NAMALWA (cell line): ENCODE measurements around the gene FERMT1.

Source experiments
- DNase-seq: peaks from one replicate; pipeline ENCODE4 v3.0.0-alpha.2; 2015; ENCODE audit warnings: low spot score

FERMT1 gene, protein sequence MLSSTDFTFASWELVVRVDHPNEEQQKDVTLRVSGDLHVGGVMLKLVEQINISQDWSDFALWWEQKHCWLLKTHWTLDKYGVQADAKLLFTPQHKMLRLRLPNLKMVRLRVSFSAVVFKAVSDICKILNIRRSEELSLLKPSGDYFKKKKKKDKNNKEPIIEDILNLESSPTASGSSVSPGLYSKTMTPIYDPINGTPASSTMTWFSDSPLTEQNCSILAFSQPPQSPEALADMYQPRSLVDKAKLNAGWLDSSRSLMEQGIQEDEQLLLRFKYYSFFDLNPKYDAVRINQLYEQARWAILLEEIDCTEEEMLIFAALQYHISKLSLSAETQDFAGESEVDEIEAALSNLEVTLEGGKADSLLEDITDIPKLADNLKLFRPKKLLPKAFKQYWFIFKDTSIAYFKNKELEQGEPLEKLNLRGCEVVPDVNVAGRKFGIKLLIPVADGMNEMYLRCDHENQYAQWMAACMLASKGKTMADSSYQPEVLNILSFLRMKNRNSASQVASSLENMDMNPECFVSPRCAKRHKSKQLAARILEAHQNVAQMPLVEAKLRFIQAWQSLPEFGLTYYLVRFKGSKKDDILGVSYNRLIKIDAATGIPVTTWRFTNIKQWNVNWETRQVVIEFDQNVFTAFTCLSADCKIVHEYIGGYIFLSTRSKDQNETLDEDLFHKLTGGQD

DNA sequence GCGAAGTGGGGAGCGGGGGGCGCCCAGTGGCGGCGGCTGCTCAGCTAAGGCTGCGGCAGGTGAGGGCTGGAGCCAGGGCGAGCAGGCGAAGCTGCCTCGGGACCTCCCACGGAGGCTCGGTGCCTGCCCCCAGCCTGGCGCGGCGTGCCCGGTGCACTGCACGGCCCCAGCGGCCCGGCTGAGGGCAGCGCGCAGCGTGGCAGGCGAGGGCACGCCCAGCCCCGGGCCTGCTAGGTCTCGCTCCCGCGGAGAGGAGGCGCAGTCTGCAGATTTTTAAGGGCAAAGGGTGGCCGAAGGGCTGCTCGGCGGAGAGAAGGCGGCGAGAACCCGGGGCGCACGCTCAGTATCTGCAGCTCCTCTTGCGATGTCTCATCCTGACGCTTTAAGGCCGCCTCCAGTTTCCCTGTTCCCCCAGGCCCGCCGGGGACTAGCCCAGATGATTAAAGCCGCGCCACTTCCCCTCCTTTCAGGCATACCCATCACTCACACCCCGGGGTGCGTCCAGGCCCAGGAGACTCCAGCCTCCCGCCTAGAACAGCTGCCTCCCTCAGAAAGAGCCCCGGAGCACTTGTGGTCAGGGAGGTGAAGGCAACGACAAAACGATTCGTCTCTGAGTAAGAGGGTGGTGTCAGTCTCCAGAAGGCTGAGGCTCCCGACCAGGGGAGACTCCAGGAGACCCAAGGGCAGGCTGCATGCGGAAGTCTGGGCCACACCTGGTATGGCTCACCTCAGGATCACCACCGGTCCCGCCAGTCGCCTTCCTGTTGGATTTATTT lies at the start of gene FERMT1:
TSS of gene FERMT1 (minus strand) at position 158 of the 776 bp plus-strand sequence. CDS start 3,476 bp downstream, outside the sequence.
- no peak for DNase-seq

DNA sequence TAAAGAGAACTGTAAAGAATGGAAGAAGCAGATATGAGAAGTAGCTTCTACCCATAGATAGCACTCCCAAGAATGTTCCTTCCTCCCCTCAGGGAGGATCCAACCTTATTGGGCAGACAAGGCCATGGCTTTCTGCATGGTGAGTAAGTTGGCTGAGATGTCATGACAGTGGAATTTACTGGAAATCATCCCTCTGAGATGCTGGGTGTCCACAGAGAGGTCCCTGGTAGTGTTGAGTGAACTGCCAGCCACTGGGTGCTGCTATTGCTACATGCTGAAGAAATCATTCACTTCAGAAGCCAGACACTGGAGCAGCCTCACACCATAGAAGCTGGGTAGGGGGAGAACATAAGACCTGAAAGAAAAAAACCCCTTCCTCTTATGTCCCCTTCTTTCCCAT lies 46.4 kb upstream of the FERMT1 start:
- DNase-seq = peak; percentile 18

DNA sequence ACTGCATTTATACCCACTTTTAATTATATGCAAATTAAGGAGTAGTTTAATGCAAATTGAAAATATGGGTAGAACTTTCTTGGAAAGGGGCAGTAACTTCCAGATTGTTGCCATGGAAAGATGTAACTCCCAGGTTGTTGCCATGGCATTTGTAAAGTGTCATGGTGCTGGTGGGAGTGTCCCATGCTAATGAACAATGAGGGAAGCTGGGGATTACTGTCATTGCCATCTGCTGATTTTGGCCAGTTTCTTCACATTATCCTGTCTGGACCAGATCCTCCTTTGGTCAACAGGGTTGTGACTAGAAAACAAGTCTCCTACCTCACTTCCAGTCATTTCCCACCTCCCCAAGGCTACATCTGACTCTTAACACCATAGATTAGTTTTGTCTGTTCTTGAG lies 45.4 kb upstream of the FERMT1 start:
- no peak for DNase-seq

DNA sequence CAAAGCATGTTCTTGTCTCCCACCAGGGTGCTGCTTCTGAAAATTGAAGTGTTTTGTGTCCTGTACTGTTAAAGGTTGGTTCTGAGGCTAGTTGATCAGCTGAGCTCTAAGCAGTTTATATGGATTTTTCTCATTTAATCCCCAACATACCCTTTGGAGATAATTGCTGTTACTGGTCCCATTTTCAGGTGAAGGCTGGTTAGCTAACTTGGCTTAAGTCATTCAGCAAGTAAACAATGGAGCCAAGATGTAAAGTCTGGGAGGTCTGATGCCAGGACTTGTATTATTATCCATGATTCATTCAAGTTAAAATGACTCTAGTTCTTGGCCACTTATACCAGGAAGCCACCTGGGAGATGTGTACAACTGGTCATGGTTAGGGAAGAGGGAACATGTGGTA lies 42.5 kb upstream of the FERMT1 start:
- no peak for DNase-seq

DNA sequence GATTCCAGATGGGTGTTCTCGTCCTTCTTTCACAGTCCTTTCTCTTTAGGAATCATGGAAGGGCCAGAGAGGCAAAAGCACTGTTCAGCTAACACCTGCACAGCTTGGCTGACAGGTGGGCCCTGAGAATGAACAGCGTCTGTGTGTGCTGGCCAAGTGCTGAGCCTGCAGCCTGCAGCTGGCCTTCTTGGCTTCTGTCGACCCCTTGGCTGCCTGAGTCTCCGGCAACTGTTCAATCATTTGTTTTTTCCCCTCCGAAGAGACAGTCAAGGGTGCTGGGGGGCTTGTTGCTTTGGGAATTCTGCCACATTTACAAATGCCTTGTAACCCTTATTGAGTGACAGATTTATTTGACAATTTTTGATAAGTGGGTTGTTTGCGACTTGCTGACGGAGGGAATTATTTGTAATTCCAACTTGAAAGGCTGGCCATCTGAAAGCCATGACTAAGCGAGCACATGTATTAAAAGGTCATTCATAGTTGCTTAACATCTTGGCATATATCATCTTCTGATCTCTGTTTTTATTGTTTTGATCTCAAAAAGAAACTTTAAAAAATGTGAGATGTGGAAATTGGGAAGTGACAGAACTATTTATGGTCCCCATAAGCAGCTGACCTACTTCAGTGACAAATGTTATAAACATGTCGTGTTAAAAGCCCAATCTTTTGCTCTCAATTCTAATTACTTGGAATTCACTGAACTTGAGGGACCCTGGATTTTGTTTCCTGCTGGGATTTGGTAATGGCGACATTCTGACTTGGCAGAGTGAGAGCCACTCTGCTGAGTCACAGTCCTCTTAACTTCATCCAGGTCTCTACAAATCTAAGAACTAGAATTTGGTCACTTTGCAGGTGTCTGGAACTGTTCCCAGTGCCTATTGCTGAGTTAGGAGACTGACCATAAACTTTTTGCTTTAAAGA lies 41.9 kb upstream of the FERMT1 start:
- DNase-seq = no peak

DNA sequence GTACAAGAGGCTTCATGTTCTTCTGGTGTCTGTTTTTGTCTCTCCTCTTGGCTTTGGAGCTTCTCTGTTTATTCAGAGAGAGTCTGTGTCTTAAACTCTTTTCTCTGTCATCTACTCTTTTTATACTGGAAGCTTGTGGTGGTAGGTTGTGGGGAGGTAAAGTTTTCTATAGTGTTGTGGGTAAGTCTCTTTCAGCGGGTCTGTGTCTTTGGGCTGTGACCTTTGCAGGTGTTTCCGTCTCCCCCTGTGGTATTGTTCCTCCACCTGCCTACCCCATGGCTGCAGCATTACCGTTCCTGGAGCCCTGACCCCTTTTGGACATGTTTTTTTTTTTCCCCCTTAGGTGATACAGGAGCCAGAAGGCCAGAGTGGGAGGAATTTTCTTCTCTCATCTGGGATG lies 37.9 kb upstream of the FERMT1 start:
- no peak for DNase-seq

DNA sequence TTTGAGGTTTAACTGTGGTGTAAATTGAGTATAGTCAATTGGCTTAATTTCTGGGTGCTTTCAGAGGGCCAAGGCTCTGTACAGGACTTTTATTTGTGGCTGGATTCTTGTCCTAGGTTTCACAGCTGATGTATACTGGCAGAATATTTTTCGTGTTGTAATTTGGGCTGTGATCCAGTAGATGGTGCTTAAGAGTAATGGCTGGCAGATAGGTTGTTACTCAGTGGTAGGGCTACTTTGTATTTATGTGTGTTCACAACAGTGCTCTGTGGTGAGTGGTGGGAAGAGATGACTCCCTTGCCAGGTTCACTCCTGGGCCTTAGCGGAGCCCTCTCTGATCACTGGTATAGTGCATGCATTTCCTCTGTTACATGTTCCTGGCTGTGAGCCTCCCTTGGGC lies 34.5 kb upstream of the FERMT1 start:
- peak; percentile 43 for DNase-seq

DNA sequence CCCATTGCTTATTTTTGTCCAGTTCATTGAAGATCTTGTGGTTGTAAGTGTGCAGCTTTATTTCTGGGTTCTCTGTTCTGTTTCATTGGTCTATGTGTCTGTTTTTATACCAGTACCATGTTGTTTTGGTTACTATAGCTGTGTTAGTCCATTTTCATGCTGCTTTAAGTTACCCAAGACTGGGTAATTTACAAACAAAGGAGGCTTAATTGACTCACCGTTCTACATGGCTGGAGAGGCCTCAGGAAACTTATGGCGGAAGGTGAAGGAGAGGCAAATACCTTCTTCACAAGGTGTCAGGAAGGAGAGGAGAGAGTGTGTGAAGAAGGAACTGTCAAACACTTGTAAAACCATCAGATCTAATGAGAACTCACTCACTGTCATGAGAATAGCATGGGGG lies 29.9 kb upstream of the FERMT1 start:
- no peak for DNase-seq

DNA sequence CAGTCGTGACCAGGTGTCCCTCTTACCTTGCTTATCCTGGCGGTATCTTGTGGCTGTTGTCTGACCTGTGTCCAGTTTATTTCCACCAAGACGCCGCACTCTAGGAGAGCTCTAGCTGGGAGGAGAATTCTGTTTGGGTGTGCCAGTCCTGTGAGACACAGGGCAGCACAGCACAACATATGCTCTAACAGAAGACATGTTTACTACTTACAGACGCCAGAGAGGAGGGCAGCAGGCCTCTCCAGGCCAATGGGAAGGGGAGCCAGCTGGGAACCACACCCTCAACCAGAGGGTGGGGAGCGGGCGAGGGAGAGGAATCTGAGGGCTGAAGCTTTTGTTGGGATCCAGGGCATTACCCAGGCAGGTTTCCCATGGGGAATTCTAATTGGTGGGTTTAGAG lies 25.2 kb upstream of the FERMT1 start:
- DNase-seq = no peak

DNA sequence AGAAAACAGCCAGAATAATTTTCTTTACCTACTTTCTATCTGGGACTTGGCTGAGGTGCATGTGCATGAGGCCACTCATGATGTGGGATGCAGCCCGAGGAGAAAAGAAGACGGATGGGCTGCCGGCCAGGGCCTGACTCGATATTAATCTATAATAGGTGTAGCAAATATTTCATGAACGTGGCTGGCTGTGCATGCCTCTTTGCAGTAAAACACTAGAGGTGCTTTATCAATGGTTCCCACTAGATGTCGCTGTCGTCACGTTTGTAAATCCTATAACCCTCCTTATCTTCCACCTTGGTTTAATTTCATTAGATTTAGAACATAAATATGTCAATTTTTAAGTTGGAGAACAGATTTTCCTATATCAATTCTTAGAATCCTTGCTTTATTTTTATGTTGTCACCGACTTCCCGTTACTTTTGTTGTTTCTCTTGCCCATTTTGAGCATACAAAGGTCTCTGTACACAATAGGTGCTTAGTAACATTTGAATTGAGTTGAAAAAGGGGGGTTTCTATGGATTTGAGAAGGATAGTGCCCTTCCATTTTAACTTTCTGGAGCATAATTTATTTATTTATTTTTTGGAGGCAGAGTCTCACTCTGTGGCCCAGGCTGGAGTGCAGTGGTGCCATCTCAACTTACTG lies 19.6 kb upstream of the FERMT1 start:
- DNase-seq = peak; percentile 77

DNA sequence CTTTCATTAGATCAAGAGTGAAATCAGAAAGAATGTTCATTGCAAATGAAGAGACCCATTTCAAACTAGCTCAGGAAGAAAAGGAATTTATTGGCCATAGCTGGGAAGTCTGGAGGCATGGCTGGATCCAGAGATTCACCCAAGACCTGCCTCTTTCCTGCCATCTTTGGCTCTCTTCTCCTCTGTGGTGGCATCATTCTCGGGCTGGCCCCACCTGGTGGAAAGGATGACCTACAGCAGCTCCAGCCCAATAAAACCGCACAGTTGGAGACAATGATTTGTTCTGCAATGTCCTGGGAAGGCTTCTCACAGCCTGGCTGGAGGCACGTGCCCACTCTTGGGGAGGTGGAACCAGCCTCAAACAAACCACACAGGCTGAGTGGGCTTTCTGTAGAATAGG lies 18.1 kb upstream of the FERMT1 start:
- peak; percentile 48 for DNase-seq

DNA sequence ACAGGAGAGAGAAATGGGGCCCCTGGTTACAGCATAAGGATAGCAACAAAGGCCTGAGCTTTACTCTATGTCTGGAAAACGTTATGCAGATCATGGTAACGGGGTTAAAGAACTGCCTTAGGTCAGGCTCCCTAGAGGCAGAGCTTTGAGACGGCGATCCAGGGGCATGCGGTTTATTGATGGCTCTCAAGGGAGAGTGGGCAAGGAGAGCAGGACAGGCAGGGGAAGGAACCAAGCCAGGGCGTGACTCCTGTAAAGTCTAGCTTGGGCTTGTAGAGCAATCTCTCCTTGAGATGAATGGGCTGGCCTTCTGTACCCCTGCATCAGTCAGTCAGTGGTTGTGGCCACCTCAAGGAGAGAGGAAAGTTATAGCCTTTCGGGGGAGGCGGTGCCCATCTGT lies 12.5 kb upstream of the FERMT1 start:
- DNase-seq = no peak

DNA sequence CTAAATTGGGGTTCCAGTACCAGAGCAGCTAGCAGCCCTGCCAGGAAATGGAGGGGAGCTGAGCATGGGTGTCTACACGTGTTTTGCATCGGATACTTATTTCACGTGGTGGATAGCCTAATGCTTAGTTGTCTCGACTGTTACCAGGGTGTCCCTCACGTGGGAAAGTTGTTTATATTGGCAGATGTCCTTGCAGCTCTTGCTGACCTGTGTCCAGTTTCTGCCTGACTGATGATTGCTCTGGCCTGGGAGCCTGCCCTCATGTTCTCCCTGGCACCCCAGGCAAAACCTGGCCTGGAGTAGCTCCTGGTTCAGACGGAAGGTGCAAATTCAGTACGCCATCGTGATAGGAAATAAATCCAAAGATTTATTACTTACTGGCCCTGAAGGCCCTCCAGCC lies 11.8 kb upstream of the FERMT1 start:
- DNase-seq = no peak

DNA sequence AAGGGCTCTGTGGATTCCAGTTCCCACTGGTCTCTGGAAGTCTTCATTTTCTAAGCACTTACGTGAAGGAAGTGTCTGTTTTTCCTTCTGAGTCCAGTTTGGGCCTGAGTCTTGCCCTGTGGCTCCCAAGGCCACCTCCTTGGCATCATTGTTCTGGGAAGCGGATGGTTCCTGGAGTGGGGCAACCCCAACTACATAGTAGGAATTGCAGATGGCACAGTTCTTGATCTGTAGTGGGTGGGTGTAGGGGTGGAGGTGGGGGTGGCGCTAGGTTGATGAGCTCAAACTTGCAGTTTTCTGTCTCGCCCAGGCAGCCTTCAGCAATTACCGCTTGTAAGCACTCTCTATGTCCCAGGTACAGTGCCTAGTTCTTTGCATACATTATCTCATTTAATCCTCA lies 7.2 kb upstream of the FERMT1 start:
- DNase-seq = no peak

DNA sequence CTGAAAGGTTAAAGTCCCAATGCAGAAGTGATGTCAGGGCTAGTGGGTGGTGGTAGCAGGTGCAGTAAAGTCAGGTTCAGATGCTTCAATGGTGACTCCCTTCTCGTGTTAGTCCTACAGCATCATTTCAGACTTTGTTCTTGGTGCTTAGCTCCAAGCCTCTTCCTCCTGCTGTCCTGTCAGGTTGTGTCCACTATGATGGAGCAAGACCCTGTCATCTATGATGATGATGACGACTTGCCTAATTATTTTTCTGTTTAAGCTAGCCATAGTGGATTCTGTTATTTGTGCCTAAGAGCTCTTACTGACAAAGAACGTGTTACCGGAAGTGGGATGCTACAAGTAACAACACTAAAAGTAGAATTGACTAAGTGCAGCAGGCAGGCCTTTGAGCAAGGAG lies 5.0 kb upstream of the FERMT1 start:
- DNase-seq = no peak

DNA sequence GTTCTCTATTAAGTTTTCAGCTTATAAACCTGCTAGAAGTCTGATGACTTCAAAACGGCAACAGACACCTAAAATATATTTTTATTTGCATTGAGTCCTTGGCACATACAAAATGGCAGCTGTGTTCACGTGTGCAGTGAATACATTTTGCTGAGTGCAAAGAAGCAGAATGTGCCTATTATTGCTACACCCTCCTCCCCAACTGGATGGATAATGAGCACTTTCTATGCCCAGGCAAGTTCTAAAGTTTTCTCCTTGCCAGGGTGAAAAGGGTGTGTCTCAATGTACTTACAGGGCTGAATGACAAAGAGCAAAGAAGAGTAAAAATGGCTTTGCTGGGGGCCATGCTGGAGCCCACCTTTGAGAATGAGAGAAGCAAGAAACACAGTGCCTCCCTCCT lies 4.0 kb upstream of the FERMT1 start:
- DNase-seq = no peak

DNA sequence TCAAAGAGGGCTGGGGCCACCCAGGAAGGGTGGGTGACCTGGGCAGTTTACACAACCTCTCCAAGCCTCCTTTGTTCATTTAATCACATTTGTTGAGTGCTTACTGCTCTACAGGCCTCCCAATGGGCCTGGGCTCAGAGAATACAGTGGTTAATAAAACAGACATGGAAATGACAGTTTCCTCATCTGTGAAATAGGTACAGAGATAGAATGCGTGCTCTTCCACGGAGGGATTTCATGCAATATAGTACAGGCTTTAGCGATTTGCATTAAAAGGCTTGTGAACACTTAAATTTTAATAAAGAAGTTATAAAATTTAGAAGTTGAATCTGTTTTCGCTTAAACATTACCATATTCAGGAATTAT lies 802 bp upstream of the FERMT1 start:
- no peak for DNase-seq

DNA sequence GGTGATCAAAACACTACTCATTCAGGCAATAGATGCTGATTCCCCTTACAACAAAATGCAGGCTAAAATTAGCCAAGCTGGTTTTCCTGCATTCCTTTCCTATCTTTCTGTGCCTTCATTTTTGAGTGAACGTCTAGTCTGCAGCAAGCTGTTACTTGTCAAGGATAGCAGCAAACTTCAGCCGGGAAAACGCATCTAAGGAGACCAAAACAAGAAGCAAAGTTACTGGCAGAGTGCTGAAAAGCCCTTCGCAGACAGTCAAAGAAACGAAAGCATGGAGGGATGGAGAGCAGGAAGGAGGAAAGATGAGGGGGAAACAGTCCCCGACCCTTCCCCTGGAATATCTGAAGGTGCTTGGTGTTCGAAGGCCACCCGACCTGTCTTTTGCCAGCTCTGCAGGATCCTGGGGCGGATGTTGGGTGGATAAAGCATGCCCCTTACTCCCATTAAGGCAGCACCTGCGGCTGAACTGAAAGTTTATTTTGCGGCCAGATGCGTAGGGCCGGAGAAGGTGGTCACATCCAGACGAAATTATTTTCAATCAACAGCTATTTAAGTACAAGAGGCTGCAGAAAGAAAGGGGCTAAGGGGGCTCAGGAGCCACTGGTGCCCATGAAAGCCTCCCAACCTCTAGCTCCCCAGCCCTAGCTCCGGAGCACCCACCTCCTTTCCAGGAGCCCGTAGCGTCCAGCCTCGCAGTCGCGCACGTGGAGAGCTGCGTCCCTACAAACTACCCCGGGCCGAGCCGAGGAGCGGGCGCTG lies 538 bp downstream of the FERMT1 start:
- no peak for DNase-seq

DNA sequence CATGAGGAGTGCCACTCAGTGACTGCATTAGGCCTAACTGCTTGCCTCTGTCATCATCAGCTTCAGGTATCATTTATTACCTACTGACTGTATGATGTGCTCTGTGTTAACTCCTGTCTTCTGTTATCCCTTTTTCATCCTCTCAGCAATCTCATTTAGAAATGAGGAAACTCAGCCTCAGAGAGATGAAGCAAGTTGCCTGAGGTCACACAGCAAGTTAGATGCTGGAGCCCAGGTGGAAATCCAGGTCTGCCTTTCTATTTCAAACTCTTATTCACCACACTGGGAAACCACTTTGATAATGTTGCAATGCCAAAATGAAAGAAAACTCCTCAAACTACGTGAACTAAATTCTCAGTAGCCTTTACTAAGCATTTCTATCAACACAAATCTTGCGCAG lies 1.3 kb downstream of the FERMT1 start:
- no peak for DNase-seq

DNA sequence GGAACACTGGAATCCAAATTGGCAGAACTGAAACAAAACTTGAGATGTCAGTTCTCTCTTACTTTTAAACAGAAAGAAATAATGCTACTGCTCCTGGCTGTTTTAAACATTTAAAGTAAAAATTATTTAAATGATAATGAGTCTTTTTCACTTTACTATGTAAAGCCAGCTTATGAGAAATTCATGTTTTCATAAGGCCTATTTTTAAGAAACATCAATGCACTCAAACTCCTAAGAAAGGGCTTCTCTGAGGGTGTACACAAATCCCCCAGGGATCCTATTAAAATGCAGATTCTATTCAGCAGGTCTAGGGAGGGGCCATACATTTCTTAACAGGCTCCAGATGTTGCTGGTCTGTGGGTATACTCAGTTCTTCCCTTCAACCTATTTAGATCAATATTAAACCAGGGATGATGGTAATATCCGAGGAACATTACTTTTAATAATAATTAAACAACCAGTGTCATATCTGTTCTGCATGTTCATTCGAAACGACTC lies 2.3 kb downstream of the FERMT1 start:
- DNase-seq = no peak
